ENCODE results near the gene AGBL4.

DNA sequence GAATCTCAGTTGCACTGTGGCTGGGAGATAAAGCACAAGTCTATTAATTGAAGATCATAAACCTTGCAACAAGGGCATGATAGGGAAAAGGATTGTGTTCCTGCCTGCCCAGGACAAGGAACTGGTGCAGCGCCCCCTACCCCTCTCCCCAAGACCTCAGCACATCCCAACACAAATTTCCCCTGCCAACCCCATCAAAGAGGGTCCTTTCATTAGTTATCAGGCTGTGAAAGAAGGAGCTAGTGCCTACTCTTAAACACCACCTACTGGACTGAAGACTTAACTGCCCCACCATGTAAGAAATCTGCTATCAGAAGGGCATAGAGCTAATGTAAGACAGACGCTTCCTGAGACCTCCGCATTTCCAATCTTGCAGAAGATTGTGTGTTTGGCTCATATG lies 372.6 kb downstream of the AGBL4 start:
- TF ChIP-seq, protein P1, sequence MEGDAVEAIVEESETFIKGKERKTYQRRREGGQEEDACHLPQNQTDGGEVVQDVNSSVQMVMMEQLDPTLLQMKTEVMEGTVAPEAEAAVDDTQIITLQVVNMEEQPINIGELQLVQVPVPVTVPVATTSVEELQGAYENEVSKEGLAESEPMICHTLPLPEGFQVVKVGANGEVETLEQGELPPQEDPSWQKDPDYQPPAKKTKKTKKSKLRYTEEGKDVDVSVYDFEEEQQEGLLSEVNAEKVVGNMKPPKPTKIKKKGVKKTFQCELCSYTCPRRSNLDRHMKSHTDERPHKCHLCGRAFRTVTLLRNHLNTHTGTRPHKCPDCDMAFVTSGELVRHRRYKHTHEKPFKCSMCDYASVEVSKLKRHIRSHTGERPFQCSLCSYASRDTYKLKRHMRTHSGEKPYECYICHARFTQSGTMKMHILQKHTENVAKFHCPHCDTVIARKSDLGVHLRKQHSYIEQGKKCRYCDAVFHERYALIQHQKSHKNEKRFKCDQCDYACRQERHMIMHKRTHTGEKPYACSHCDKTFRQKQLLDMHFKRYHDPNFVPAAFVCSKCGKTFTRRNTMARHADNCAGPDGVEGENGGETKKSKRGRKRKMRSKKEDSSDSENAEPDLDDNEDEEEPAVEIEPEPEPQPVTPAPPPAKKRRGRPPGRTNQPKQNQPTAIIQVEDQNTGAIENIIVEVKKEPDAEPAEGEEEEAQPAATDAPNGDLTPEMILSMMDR (conservative IDR thresholded peaks at IDR 0.05; ENCODE audit: low read depth, low read length): peak; percentile 35
- TF ChIP-seq EZH2 (IDR thresholded peaks at IDR 0.05; ENCODE audit: low read length, unreplicated experiment) (no peak), EZH2phosphoT487 (IDR thresholded peaks at IDR 0.05; ENCODE audit: borderline replicate concordance, low read length) (no peak)
